Effector CD8-positive, alpha-beta T cell (primary cell): ENCODE measurements around the gene CBARP.

ENCODE experiments used
- DNase-seq: peaks from one replicate; lab custom pipeline; 2025; lab: John Stamatoyannopoulos, UW

The CBARP gene

GRCh38 chr19:1239796-1240737 is 2.3 kb upstream of the CBARP start:
- DNase-seq: peak; percentile 90

- DNase-seq: no peak
Measured at GRCh38 chr19:1239420-1239795, 1.6 kb upstream of the CBARP start.

GRCh38 chr19:1238369-1239303 is 831 bp upstream of the CBARP start:
- no peak for DNase-seq

GRCh38 chr19:1237027-1237659 is 662 bp downstream of the CBARP start:
- no peak for DNase-seq

GRCh38 chr19:1236576-1236975 is 1.2 kb downstream of the CBARP start:
- no peak for DNase-seq

- DNase-seq: no peak
Measured at GRCh38 chr19:1235625-1236538, 1.9 kb downstream of the CBARP start.

GRCh38 chr19:1234955-1235380 is 2.8 kb downstream of the CBARP start:
- no peak for DNase-seq

- no peak for DNase-seq
Measured at GRCh38 chr19:1234051-1234954, 3.5 kb downstream of the CBARP start.

- DNase-seq: no peak
Measured at GRCh38 chr19:1233115-1233667, 4.6 kb downstream of the CBARP start.

- no peak for DNase-seq
Measured at GRCh38 chr19:1232652-1233072, 5.1 kb downstream of the CBARP start.

- DNase-seq: no peak
Measured at GRCh38 chr19:1231729-1232637, 5.8 kb downstream of the CBARP start.

- DNase-seq: no peak
Measured at GRCh38 chr19:1230783-1231489, 6.9 kb downstream of the CBARP start.

GRCh38 chr19:1229924-1230782 is 7.7 kb downstream of the CBARP start:
- no peak for DNase-seq

GRCh38 chr19:1229056-1229923 is 8.5 kb downstream of the CBARP start:
- DNase-seq: no peak

- DNase-seq: no peak
Measured at GRCh38 chr19:1228161-1228957, 9.4 kb downstream of the CBARP start.
